B cell (primary cell): Measurements from ENCODE around the gene STARD3NL. TPM values are rescaled to one million over a fixed set of nuclear protein-coding genes. Genes with fewer than 3 reads are reported as not detected.

Experiments
- ATAC-seq: fragments of 200-7000 bp; cut with Tn5 transposase; one replicate; pipeline ENCODE4 v1.10.0; 2021; ENCODE audit warnings: low read depth, mild to moderate bottlenecking, moderate number of reproducible peaks, moderate library complexity
- CTCF ChIA-PET: fragments of 350-600 bp; sonication (Branson Sonifier 250); formaldehyde crosslinking; loops from one replicate; lab custom pipeline; 2021; ENCODE audit warnings: antibody characterized with exemption, inconsistent platforms; lab: Charles Lee
- POLR2A ChIA-PET: fragments of 350-600 bp; sonication (Branson Sonifier 250); formaldehyde crosslinking; loops from one replicate; lab custom pipeline; 2021; ENCODE audit warnings: antibody characterized with exemption; lab: Charles Lee
- DNase-seq: peaks from one replicate; pipeline ENCODE4 v3.0.0; 2013
- H2AFZ ChIP-seq: 2 replicates; pipeline ENCODE4 v1.6.1; 2012; ENCODE audit warnings: mild to moderate bottlenecking, low read depth, low read length; ENCODE audit not compliant: insufficient read depth, poor library complexity, severe bottlenecking
- H3K27ac ChIP-seq, 2 donors: 1 replicate in 1 of 2; 2 replicates in 1 of 2; pipeline ENCODE4 v1.5.1; 2012 to 2013; ENCODE audit warnings: low read length in 2 of 2, mild to moderate bottlenecking in 2 of 2, moderate library complexity in 1 of 2
- H3K27me3 ChIP-seq, 4 experiments: fragments of 200-600 bp in 1 of 4; sonication (generic) in 1 of 4; replicated peaks in 1 of 4; 1 replicate in 2 of 4; 2 replicates in 2 of 4; pipeline versions ENCODE4 v1.6.1 to v1.7.0; 2013 to 2016; ENCODE audit warnings: low read length in 3 of 4, mild to moderate bottlenecking in 2 of 4, mixed read lengths in 1 of 4, moderate library complexity in 1 of 4; ENCODE audit not compliant: insufficient read depth in 4 of 4, control insufficient read depth in 3 of 4; ENCODE audit errors: control extremely low read depth in 1 of 4
- H3K36me3 ChIP-seq, 2 experiments: replicated peaks in 1 of 2; 1 replicate in 1 of 2; 2 replicates in 1 of 2; pipeline versions ENCODE4 v1.6.1 to v1.7.1; 2013; ENCODE audit warnings: low read length in 1 of 2; ENCODE audit not compliant: insufficient read depth in 2 of 2, control insufficient read depth in 1 of 2; ENCODE audit errors: control extremely low read depth in 1 of 2, extremely low read depth in 1 of 2
- H3K4me1 ChIP-seq, 2 donors: fragments of 200-600 bp in 1 of 2; sonication (generic) in 1 of 2; 1 replicate in 1 of 2; 2 replicates in 1 of 2; pipeline versions ENCODE4 v1.5.1 to v1.6.1; 2013 to 2017; ENCODE audit warnings: low read length in 2 of 2; ENCODE audit not compliant: control insufficient read depth in 2 of 2, insufficient read depth in 2 of 2
- H3K4me2 ChIP-seq: replicated peaks from 2 replicates; pipeline ENCODE3; 2012; ENCODE audit warnings: mild to moderate bottlenecking, low read depth, low read length; ENCODE audit not compliant: poor library complexity, severe bottlenecking
- H3K4me3 ChIP-seq, 5 experiments: fragments of 200-600 bp in 1 of 5; sonication (generic) in 1 of 5; 1 replicate in 3 of 5; 2 replicates in 2 of 5; pipeline versions ENCODE4 v1.5.1 to v1.7.0; 2011 to 2016; ENCODE audit warnings: low read length in 4 of 5, mild to moderate bottlenecking in 4 of 5, low read depth in 2 of 5, control low read depth in 1 of 5, moderate library complexity in 1 of 5; ENCODE audit not compliant: insufficient read depth in 1 of 5; ENCODE audit errors: control extremely low read depth in 1 of 5, extremely low read depth in 1 of 5
- H3K79me2 ChIP-seq: fragments of 200-600 bp; sonication (generic); one replicate; pipeline ENCODE4 v1.6.0; 2016; ENCODE audit warnings: low read length; ENCODE audit not compliant: control insufficient read depth, insufficient read depth
- H3K9ac ChIP-seq: fragments of 200-600 bp; sonication (generic); 2 replicates; pipeline ENCODE4 v1.6.1; 2017; ENCODE audit warnings: mild to moderate bottlenecking, low read length, moderate library complexity
- H3K9me3 ChIP-seq, 3 donors: one replicate each; pipeline versions ENCODE4 v1.6.1 to v1.7.1; 2013; ENCODE audit warnings: low read length in 2 of 3; ENCODE audit not compliant: control insufficient read depth in 2 of 3, insufficient read depth in 1 of 3; ENCODE audit errors: control extremely low read depth in 1 of 3
- H4K20me1 ChIP-seq: 2 replicates; pipeline ENCODE4 v1.6.0; 2012; ENCODE audit warnings: mild to moderate bottlenecking, low read length; ENCODE audit not compliant: insufficient read depth, control insufficient read depth, poor library complexity, severe bottlenecking
- H3K27ac Mint-ChIP-seq: one replicate; pipeline ENCODE4 v1.8.0; 2021; ENCODE audit warnings: mixed read lengths
- H3K27me3 Mint-ChIP-seq: one replicate; pipeline ENCODE4 v1.8.0; 2021; ENCODE audit warnings: mixed read lengths
- H3K4me1 Mint-ChIP-seq: one replicate; pipeline ENCODE4 v1.8.0; 2021; ENCODE audit warnings: mixed read lengths
- H3K4me3 Mint-ChIP-seq: one replicate; pipeline ENCODE4 v1.8.0; 2021; ENCODE audit warnings: mixed read lengths
- H3K9me3 Mint-ChIP-seq: one replicate; pipeline ENCODE4 v1.8.0; 2022; ENCODE audit warnings: mixed read lengths; ENCODE audit not compliant: insufficient read depth
- CTCF ChIP-seq: fragments of 200-600 bp; IDR thresholded peaks from one replicate; pipeline ENCODE4 v1.8.0; 2022; ENCODE audit warnings: antibody characterized with exemption, mild to moderate bottlenecking
- EZH2 ChIP-seq: IDR thresholded peaks from 2 replicates; pipeline ENCODE4 v1.6.1; 2012; ENCODE audit warnings: borderline replicate concordance, low read depth, mild to moderate bottlenecking, moderate library complexity, low read length; ENCODE audit not compliant: insufficient read depth, poor library complexity, severe bottlenecking
- WGBS: methylation state at CpG from one replicate; pipeline ENCODE4 v1.1.5; 2013; ENCODE audit warnings: missing lambda C conversion rate; ENCODE audit not compliant: insufficient coverage; 5-methylcytosine and 5-hydroxymethylcytosine counted together
- intact Hi-C: fragments of 100-400 bp; cut with micrococcal nuclease; formaldehyde crosslinking; loops from one replicate; pipeline ENCODE4 v1.10.0; 2022
- polyA plus RNA-seq: library from polyadenylated mRNA; depleted of rRNA; stranded (reverse); fragments of >200 nt; gene quantifications from 2 replicates; pipeline ENCODE4 v1.2.3, GENCODE V29; 2012
- total RNA-seq, 2 donors: library from RNA; stranded (reverse); fragments of 120-200 nt in 1 of 2; gene quantifications; 1 replicate in 1 of 2; 2 replicates in 1 of 2; pipeline versions ENCODE4 v1.2.3 to v1.2.4, GENCODE V29; 2013 to 2022

The STARD3NL gene
- total and polyA plus RNA-seq, 2 donors (not counting 1 experiment from before 2014, with no cell fraction given) = 13.4 to 24.5 TPM

- no peaks in the 10 kb centered on the region for H3K9me3 ChIP-seq
- no peaks in the 10 kb centered on the region for H3K79me2 ChIP-seq
- no peak overlapping the region for H3K4me3 Mint-ChIP-seq
- WGBS = no CpG with 5 or more reads among the region's 2 CpGs
- no peaks in the 10 kb centered on the region for H3K4me1 ChIP-seq
- H3K4me2 ChIP-seq = no peak overlapping the region
- POLR2A ChIA-PET = no interaction called here
- ATAC-seq = no peak
- H4K20me1 ChIP-seq = no peaks in the 10 kb centered on the region
- intact Hi-C loops = no loop called here
- no peak for DNase-seq
- CTCF ChIA-PET = no interaction called here
- H3K27me3 Mint-ChIP-seq = peaks cover 10% of the 10 kb centered on the region
- no peak overlapping the region for H3K9ac ChIP-seq
- peaks cover 0 to 4% (median 0%) of the 10 kb centered on the region in 4 experiments for H3K27me3 ChIP-seq
- peaks cover 6% of the 10 kb centered on the region for H3K4me1 Mint-ChIP-seq
- H2AFZ ChIP-seq = no peak overlapping the region
- TF ChIP-seq EZH2 (no peak), CTCF (no peak)
- no peak overlapping the region for H3K27ac ChIP-seq
- no peak overlapping the region for H3K4me3 ChIP-seq
- H3K9me3 Mint-ChIP-seq = no peaks in the 10 kb centered on the region
- H3K27ac Mint-ChIP-seq = no peak overlapping the region
- no peaks in the 10 kb centered on the region for H3K36me3 ChIP-seq
These were observed 39.9 kb upstream of the STARD3NL start for GRCh38 chr7:38138171-38138570.

DNA sequence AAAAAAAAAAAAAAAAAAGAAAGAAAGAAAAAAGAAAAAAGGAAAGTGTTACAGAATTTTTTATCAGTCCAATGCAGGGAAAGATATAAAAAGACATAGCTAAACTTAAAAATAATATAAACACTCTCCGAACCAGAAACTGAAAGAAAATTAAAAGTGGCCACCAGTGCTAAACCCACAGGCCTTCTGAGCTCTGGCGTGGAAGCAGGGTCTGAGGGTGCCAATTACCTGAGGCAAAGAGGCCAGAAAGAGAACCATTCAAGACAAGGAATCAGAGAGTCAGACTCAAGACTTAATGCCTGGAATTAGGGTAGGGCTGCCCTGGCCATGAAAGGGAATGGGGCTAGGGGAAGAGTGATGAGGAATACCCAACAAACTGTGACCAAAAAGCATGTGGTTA, 36.9 kb upstream of the STARD3NL start:
- peaks cover 6% of the 10 kb centered on the region for H3K4me1 Mint-ChIP-seq
- no peak for ATAC-seq
- 100% methylated on average over 1 of the region's 2 CpGs for WGBS
- H3K27ac Mint-ChIP-seq = no peak overlapping the region
- POLR2A ChIA-PET = no interaction called here
- H3K27me3 ChIP-seq = no peaks in the 10 kb centered on the region
- peaks cover 8% of the 10 kb centered on the region for H3K27me3 Mint-ChIP-seq
- H3K4me3 ChIP-seq = no peak overlapping the region
- no peak overlapping the region for H3K27ac ChIP-seq
- no peak overlapping the region for H2AFZ ChIP-seq
- no peaks in the 10 kb centered on the region for H3K36me3 ChIP-seq
- H3K9ac ChIP-seq = no peak overlapping the region
- no peaks in the 10 kb centered on the region for H3K4me1 ChIP-seq
- H4K20me1 ChIP-seq = no peaks in the 10 kb centered on the region
- H3K4me3 Mint-ChIP-seq = no peak overlapping the region
- no peak for DNase-seq
- H3K9me3 ChIP-seq = no peaks in the 10 kb centered on the region
- TF ChIP-seq CTCF (no peak), EZH2 (no peak)
- CTCF ChIA-PET = no interaction called here
- no peak overlapping the region for H3K4me2 ChIP-seq
- intact Hi-C loops = no loop called here
- H3K9me3 Mint-ChIP-seq = no peaks in the 10 kb centered on the region
- no peaks in the 10 kb centered on the region for H3K79me2 ChIP-seq
